ENCODE results near the gene TMCO1. TPM values are rescaled to one million over a fixed set of nuclear protein-coding genes. Genes with fewer than 3 reads are reported as not detected.
"Not testable (repeated sequence)": the region's sequence is repeated elsewhere in the genome, so short reads cannot be mapped to it uniquely, and the experiment has no call there.

Gene TMCO1
- polyA plus RNA-seq, 6 donors from 2014 or later: 69.5 to 102 (median 85.8) TPM

- Mint-ChIP-seq H3K4me3 (no peak overlapping the region), H3K9me3 (no peaks in the 10 kb centered on the region), H3K27ac (no peak overlapping the region), H3K27me3 (no peaks in the 10 kb centered on the region), H3K36me3 (peaks cover 0 to 18% of the 10 kb centered on the region in 2 donors), H3K4me1 (no peaks in the 10 kb centered on the region)
- DNase-seq (no peak), ATAC-seq (ENCODE audit: low read depth in 2 of 2) (no peak)
These were observed 41.8 kb downstream of the TMCO1 start for GRCh38 chr1:165726841-165727240.

- no peak overlapping the region for H3K27ac Mint-ChIP-seq
- H3K4me3 Mint-ChIP-seq: no peak overlapping the region
- no peak for DNase-seq
- no peak for ATAC-seq (ENCODE audit: low read depth in 2 of 2)
- H3K27me3 Mint-ChIP-seq: no peaks in the 10 kb centered on the region
- H3K9me3 Mint-ChIP-seq: no peaks in the 10 kb centered on the region
- no peaks in the 10 kb centered on the region for H3K4me1 Mint-ChIP-seq
- peaks cover 0 to 18% of the 10 kb centered on the region in 2 donors for H3K36me3 Mint-ChIP-seq
These were observed 42.5 kb downstream of the TMCO1 start for GRCh38 chr1:165726169-165726568.

GRCh38 chr1:165717918-165718515 lies 50.7 kb downstream of the TMCO1 start:
- no peaks in the 10 kb centered on the region for H3K27me3 Mint-ChIP-seq
- no peaks in the 10 kb centered on the region for H3K9me3 Mint-ChIP-seq
- peaks cover 0 to 4% of the 10 kb centered on the region in 2 donors for H3K36me3 Mint-ChIP-seq
- peak; percentile 37 to 42 for ATAC-seq (ENCODE audit: low read depth in 2 of 2)
- H3K4me1 Mint-ChIP-seq: no peaks in the 10 kb centered on the region
- DNase-seq: peak; percentile 25
- H3K27ac Mint-ChIP-seq: peak overlapping the region in 2 of 6 donors; percentile 39 to 76
- H3K4me3 Mint-ChIP-seq: no peak overlapping the region

GRCh38 chr1:165716265-165717051 lies 52.2 kb downstream of the TMCO1 start:
- not testable (repeated sequence) for H3K27me3 Mint-ChIP-seq; H3K4me3 Mint-ChIP-seq; H3K36me3 Mint-ChIP-seq; H3K9me3 Mint-ChIP-seq; H3K4me1 Mint-ChIP-seq; DNase-seq; ATAC-seq (ENCODE audit: low read depth in 2 of 2)
- H3K27ac Mint-ChIP-seq: peak overlapping the region in 1 of 6 donors; percentile 33

- peaks cover 1 to 8% (median 5%) of the 10 kb centered on the region in 3 donors for H3K27me3 Mint-ChIP-seq
- peaks cover 0 to 4% (median 0%) of the 10 kb centered on the region in 3 donors for H3K4me1 Mint-ChIP-seq
- no peak for DNase-seq
- H3K4me3 Mint-ChIP-seq: no peak overlapping the region
- H3K9me3 Mint-ChIP-seq: no peaks in the 10 kb centered on the region
- H3K36me3 Mint-ChIP-seq: peaks cover 0 to 8% of the 10 kb centered on the region in 2 donors
- ATAC-seq (ENCODE audit: low read depth in 2 of 2): no peak
- no peak overlapping the region for H3K27ac Mint-ChIP-seq
These were observed 55.9 kb downstream of the TMCO1 start for GRCh38 chr1:165712764-165713163.

GRCh38 chr1:165707984-165708706 lies 60.5 kb downstream of the TMCO1 start:
- H3K36me3 Mint-ChIP-seq: peaks cover 4 to 5% of the 10 kb centered on the region in 2 donors
- ATAC-seq (ENCODE audit: low read depth in 2 of 2) (no peak), DNase-seq (no peak)
- no peak overlapping the region for H3K4me3 Mint-ChIP-seq
- peaks cover 6 to 21% (median 10%) of the 10 kb centered on the region in 3 donors for H3K27me3 Mint-ChIP-seq
- H3K4me1 Mint-ChIP-seq: peaks cover 0 to 4% (median 0%) of the 10 kb centered on the region in 3 donors
- no peaks in the 10 kb centered on the region for H3K9me3 Mint-ChIP-seq
- peak overlapping the region in 2 of 6 donors; percentile 56 to 64 for H3K27ac Mint-ChIP-seq

- ATAC-seq (ENCODE audit: low read depth in 2 of 2) (no peak), DNase-seq (no peak)
- H3K27ac Mint-ChIP-seq: no peak overlapping the region
- H3K36me3 Mint-ChIP-seq: peaks cover 0 to 4% of the 10 kb centered on the region in 2 donors
- H3K27me3 Mint-ChIP-seq: peaks cover 6 to 21% (median 10%) of the 10 kb centered on the region in 3 donors
- H3K4me1 Mint-ChIP-seq: peaks cover 0 to 3% (median 3%) of the 10 kb centered on the region in 3 donors
- no peaks in the 10 kb centered on the region for H3K9me3 Mint-ChIP-seq
- no peak overlapping the region for H3K4me3 Mint-ChIP-seq
These were observed 65.0 kb downstream of the TMCO1 start for GRCh38 chr1:165703648-165704047.

- ATAC-seq (ENCODE audit: low read depth in 2 of 2); H3K36me3 Mint-ChIP-seq; DNase-seq; H3K27ac Mint-ChIP-seq; H3K9me3 Mint-ChIP-seq; H3K27me3 Mint-ChIP-seq: not testable (repeated sequence)
- peaks cover 7 to 19% (median 18%) of the 10 kb centered on the region in 3 donors for H3K4me1 Mint-ChIP-seq
- peak overlapping the region in 1 of 8 donors; percentile 53 for H3K4me3 Mint-ChIP-seq
These were observed 66.7 kb downstream of the TMCO1 start for GRCh38 chr1:165701922-165702321.

GRCh38 chr1:165699577-165699976 lies 69.1 kb downstream of the TMCO1 start:
- ATAC-seq (ENCODE audit: low read depth in 2 of 2) (no peak), DNase-seq (no peak)
- Mint-ChIP-seq H3K9me3 (no peaks in the 10 kb centered on the region), H3K27me3 (no peaks in the 10 kb centered on the region), H3K4me3 (peak overlapping the region in 6 of 8 donors; percentile 55 to 100 (median 80)), H3K36me3 (no peaks in the 10 kb centered on the region), H3K27ac (peak overlapping the region in 1 of 6 donors; percentile 68), H3K4me1 (peaks cover 13 to 33% (median 32%) of the 10 kb centered on the region in 3 donors)

GRCh38 chr1:165698761-165699052 lies 70.0 kb downstream of the TMCO1 start:
- Mint-ChIP-seq H3K9me3 (no peaks in the 10 kb centered on the region), H3K27me3 (no peaks in the 10 kb centered on the region), H3K36me3 (no peaks in the 10 kb centered on the region), H3K4me1 (peaks cover 13 to 33% (median 32%) of the 10 kb centered on the region in 3 donors), H3K4me3 (peak overlapping the region; percentile 95 to 100 (median 98)), H3K27ac (peak overlapping the region; percentile 91 to 98 (median 94))
- ATAC-seq (ENCODE audit: low read depth in 2 of 2) (no peak), DNase-seq (no peak)

- H3K4me1 Mint-ChIP-seq: peaks cover 13 to 33% (median 32%) of the 10 kb centered on the region in 3 donors
- peak within 1 kb of the TSS; percentile 94 to 100 (median 98) for H3K27ac Mint-ChIP-seq
- H3K4me3 Mint-ChIP-seq: peak within 1 kb of the TSS; percentile 95 to 100 (median 98)
- H3K9me3 Mint-ChIP-seq: no peaks in the 10 kb centered on the region
- H3K36me3 Mint-ChIP-seq: no peaks in the 10 kb centered on the region
- ATAC-seq (ENCODE audit: low read depth in 2 of 2) (peak; percentile 85 to 86), DNase-seq (peak; percentile 83)
- no peaks in the 10 kb centered on the region for H3K27me3 Mint-ChIP-seq
These were observed 70.5 kb downstream of the TMCO1 start, which contains the start of gene ALDH9A1 for GRCh38 chr1:165697881-165698760. TSS of gene ALDH9A1 (minus strand) at chr1:165698562. CDS start at chr1:165698558, 4 bp downstream.

GRCh38 chr1:165697491-165697880 lies 71.2 kb downstream of the TMCO1 start:
- DNase-seq (no peak), ATAC-seq (ENCODE audit: low read depth in 2 of 2) (no peak)
- Mint-ChIP-seq H3K36me3 (no peaks in the 10 kb centered on the region), H3K4me3 (peak overlapping the region; percentile 95 to 100 (median 98)), H3K9me3 (no peaks in the 10 kb centered on the region), H3K27ac (peak overlapping the region; percentile 94 to 100 (median 98)), H3K27me3 (no peaks in the 10 kb centered on the region), H3K4me1 (peaks cover 13 to 33% (median 32%) of the 10 kb centered on the region in 3 donors)
